MM.1S (cell line): Measurements from ENCODE around the gene CA10.

Experiments
- EZH2 ChIP-seq: fragments of 300-600 bp; sonication (generic); optimal IDR thresholded peaks from 2 replicates; pipeline ENCODE3; 2017; ENCODE audit warnings: low read depth, mild to moderate bottlenecking, antibody characterized with exemption, low read length, mixed read lengths
- EZH2phosphoT487 ChIP-seq: fragments of 300-600 bp; sonication (generic); IDR thresholded peaks from 2 replicates; pipeline ENCODE4 v1.6.1; 2018; ENCODE audit warnings: antibody characterized with exemption, low read length
- TF ChIP-seq, protein P1 (sequence below): fragments of 300-600 bp; sonication (generic); IDR thresholded peaks from 2 replicates; pipeline ENCODE4 v1.5.1; 2016; ENCODE audit warnings: antibody characterized with exemption, low read length, mixed read lengths

GRCh38 chr17:52106072-52106471 lies 52.4 kb downstream of the CA10 start:
- TF ChIP-seq, protein P1, sequence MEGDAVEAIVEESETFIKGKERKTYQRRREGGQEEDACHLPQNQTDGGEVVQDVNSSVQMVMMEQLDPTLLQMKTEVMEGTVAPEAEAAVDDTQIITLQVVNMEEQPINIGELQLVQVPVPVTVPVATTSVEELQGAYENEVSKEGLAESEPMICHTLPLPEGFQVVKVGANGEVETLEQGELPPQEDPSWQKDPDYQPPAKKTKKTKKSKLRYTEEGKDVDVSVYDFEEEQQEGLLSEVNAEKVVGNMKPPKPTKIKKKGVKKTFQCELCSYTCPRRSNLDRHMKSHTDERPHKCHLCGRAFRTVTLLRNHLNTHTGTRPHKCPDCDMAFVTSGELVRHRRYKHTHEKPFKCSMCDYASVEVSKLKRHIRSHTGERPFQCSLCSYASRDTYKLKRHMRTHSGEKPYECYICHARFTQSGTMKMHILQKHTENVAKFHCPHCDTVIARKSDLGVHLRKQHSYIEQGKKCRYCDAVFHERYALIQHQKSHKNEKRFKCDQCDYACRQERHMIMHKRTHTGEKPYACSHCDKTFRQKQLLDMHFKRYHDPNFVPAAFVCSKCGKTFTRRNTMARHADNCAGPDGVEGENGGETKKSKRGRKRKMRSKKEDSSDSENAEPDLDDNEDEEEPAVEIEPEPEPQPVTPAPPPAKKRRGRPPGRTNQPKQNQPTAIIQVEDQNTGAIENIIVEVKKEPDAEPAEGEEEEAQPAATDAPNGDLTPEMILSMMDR = no peak
- no peak for TF ChIP-seq EZH2
- TF ChIP-seq EZH2phosphoT487 = no peak
